ENCODE measurements around the gene ASMTL.
"Not testable (repeated sequence)": the region's sequence is repeated elsewhere in the genome, so short reads cannot be mapped to it uniquely, and the experiment has no call there.

GRCh38 chrX:1474593-1474992 lies 21.9 kb upstream of the ASMTL start:
- TF ChIP-seq CTCF, EZH2phosphoT487, EZH2 (IDR thresholded peaks at IDR 0.05): not testable (repeated sequence)
